ENCODE data around the gene PARP9.

GRCh38 chr3:122498152-122498551 lies 65.9 kb downstream of the PARP9 start:
- TF ChIP-seq CTCF (IDR thresholded peaks at IDR 0.05; ENCODE audit: insufficient read depth, low read length) (no peak), POLR2AphosphoS5 (IDR thresholded peaks at IDR 0.05; ENCODE audit: low read depth) (no peak), GABPA (IDR thresholded peaks at IDR 0.05; ENCODE audit: low read depth) (no peak)
